T-helper 1 cell treated with Interleukin-12 subunit alpha and Interleukin-12 subunit beta and Interleukin-4 antibody, amounts not matched to agents 30 ng/mL and 1 ng/mL, for 36 hours (primary cell): ENCODE measurements around the gene APOBEC2. TPM values are rescaled to one million over a fixed set of nuclear protein-coding genes. Genes with fewer than 3 reads are reported as not detected.

Experiments
- intact Hi-C: fragments of 100-400 bp; cut with micrococcal nuclease; formaldehyde crosslinking; loops from one replicate; pipeline ENCODE4 v1.15.1; 2024
- total RNA-seq: library from RNA; stranded (reverse); gene quantifications from 2 replicates; pipeline ENCODE4 v1.2.3, GENCODE V29; 2022

APOBEC2 gene
- total RNA-seq, 1 donor from 2014 or later: not detected

- intact Hi-C loops: no loop called here
Observed at GRCh38 chr6:41058783-41059181, 5.8 kb downstream of the APOBEC2 start.

GRCh38 chr6:41059556-41059955 lies 6.6 kb downstream of the APOBEC2 start:
- intact Hi-C loops: no loop called here

GRCh38 chr6:41061196-41061726 lies 8.3 kb downstream of the APOBEC2 start:
- intact Hi-C loops: no loop called here

- intact Hi-C loops: no loop called here
Observed at GRCh38 chr6:41062056-41062455, 9.1 kb downstream of the APOBEC2 start.

GRCh38 chr6:41063884-41064285 lies 10.9 kb downstream of the APOBEC2 start:
- intact Hi-C loops: no loop called here

GRCh38 chr6:41064841-41065240 lies 11.8 kb downstream of the APOBEC2 start:
- intact Hi-C loops: no loop called here

GRCh38 chr6:41065550-41066026 lies 12.6 kb downstream of the APOBEC2 start:
- intact Hi-C loops: no loop called here

GRCh38 chr6:41066867-41067304 lies 13.9 kb downstream of the APOBEC2 start:
- intact Hi-C loops: loop anchor here (1.0 kb wide), 3 partner anchors 28 to 61 kb away; partner anchors contain the start of gene UNC5CL

GRCh38 chr6:41071501-41071922 lies 18.5 kb downstream of the APOBEC2 start:
- intact Hi-C loops: loop anchor here (1.0 to 10.0 kb wide), 7 partner anchors 65 to 1844 kb away; partner anchors contain the start of genes KCNK5, MRPS10 and UBR2

- intact Hi-C loops: loop anchor here (1.0 to 10.0 kb wide), 18 partner anchors 44 to 1957 kb away; partner anchors contain the start of genes CCND3, FOXP4, KCNK5 and MRPS10
Observed at GRCh38 chr6:41071923-41072835, 19.2 kb downstream of the APOBEC2 start, which contains the start of gene OARD1. Gene OARD1, minus strand, starts transcription at chr6:41072356. Its CDS starts 722 bp downstream, at chr6:41071634.

- intact Hi-C loops: loop anchor here (1.0 to 10.0 kb wide), 17 partner anchors 45 to 1958 kb away; partner anchors contain the start of genes CCND3, FOXP4, KCNK5 and MRPS10
Observed at GRCh38 chr6:41072836-41073202, 19.8 kb downstream of the APOBEC2 start, which contains the start of gene NFYA. Gene NFYA, plus strand, starts transcription at chr6:41072974. Its CDS starts 6,116 bp downstream, at chr6:41079090.

- intact Hi-C loops: loop anchor here (1.0 to 10.0 kb wide), 12 partner anchors 223 to 1959 kb away; partner anchors contain the start of genes CCND3, FOXP4, KCNK5 and MRPS10
Observed at GRCh38 chr6:41073203-41073967, 20.4 kb downstream of the APOBEC2 start.

GRCh38 chr6:41073968-41074691 lies 21.1 kb downstream of the APOBEC2 start:
- intact Hi-C loops: loop anchor here (1.0 to 10.0 kb wide), 12 partner anchors 222 to 1959 kb away; partner anchors contain the start of genes CCND3, FOXP4, KCNK5 and MRPS10

GRCh38 chr6:41074692-41075436 lies 21.9 kb downstream of the APOBEC2 start:
- intact Hi-C loops: loop anchor here (5.0 to 10.0 kb wide), 5 partner anchors 283 to 1848 kb away; partner anchors contain the start of genes KCNK5, MRPS10 and UBR2

GRCh38 chr6:41075651-41076626 lies 22.9 kb downstream of the APOBEC2 start:
- intact Hi-C loops: loop anchor here (10.0 kb wide), 1 partner anchor 1489 kb away; the partner anchor contains the start of gene UBR2

- intact Hi-C loops: loop anchor here (10.0 kb wide), 1 partner anchor 1487 kb away; the partner anchor contains the start of gene UBR2
Observed at GRCh38 chr6:41077536-41077935, 24.5 kb downstream of the APOBEC2 start.

GRCh38 chr6:41078101-41078500 lies 25.1 kb downstream of the APOBEC2 start:
- intact Hi-C loops: loop anchor here (10.0 kb wide), 1 partner anchor 1487 kb away; the partner anchor contains the start of gene UBR2

- intact Hi-C loops: loop anchor here (10.0 kb wide), 1 partner anchor 1486 kb away; the partner anchor contains the start of gene UBR2
Observed at GRCh38 chr6:41079080-41079479, 26.1 kb downstream of the APOBEC2 start.
